Kidney (tissue), 14 donors: ENCODE measurements around the gene ATF6B. TPM values are rescaled to one million over a fixed set of nuclear protein-coding genes. Genes with fewer than 3 reads are reported as not detected.
"Not testable (repeated sequence)": the region's sequence is repeated elsewhere in the genome, so short reads cannot be mapped to it uniquely, and the experiment has no call there.

Experiments used
- DNase-seq, 5 donors: peaks; one replicate each; pipeline ENCODE4 v3.0.0-alpha.2; 2013 to 2020
- FAIRE-seq: peaks from 2 replicates; lab custom pipeline; 2012; peaks lifted over from hg19 to GRCh38; lab: Jason Lieb, UNC
- H3K27ac ChIP-seq, 2 donors: one replicate each; pipeline ENCODE4 v1.7.0; 2013; ENCODE audit warnings: low read depth in 2 of 2, low read length in 2 of 2, inconsistent platforms in 1 of 2
- H3K27me3 ChIP-seq: one replicate; pipeline ENCODE4 v1.7.1; 2013; ENCODE audit warnings: low read length, inconsistent platforms; ENCODE audit not compliant: control insufficient read depth, insufficient read depth
- H3K36me3 ChIP-seq, 3 donors: one replicate each; pipeline versions ENCODE4 v1.7.0 to v1.7.1; 2013; ENCODE audit warnings: low read length in 3 of 3, control low read depth in 1 of 3, inconsistent platforms in 1 of 3; ENCODE audit not compliant: insufficient read depth in 3 of 3, control insufficient read depth in 2 of 3
- H3K4me1 ChIP-seq, 3 donors: one replicate each; pipeline versions ENCODE4 v1.7.0 to v1.7.1; 2013; ENCODE audit warnings: low read length in 3 of 3, inconsistent platforms in 1 of 3, low read depth in 1 of 3; ENCODE audit not compliant: control insufficient read depth in 2 of 3, insufficient read depth in 2 of 3
- H3K4me3 ChIP-seq, 3 donors: one replicate each; pipeline versions ENCODE4 v1.7.0 to v1.8.1; 2013; ENCODE audit warnings: low read length in 3 of 3, control low read depth in 1 of 3, inconsistent platforms in 1 of 3
- H3K9ac ChIP-seq, 3 donors: one replicate each; pipeline versions ENCODE4 v1.7.0 to v1.7.1; 2013; ENCODE audit warnings: low read length in 3 of 3, control low read depth in 1 of 3, inconsistent platforms in 1 of 3
- H3K9me3 ChIP-seq, 3 donors: one replicate each; pipeline versions ENCODE4 v1.7.0 to v1.7.1; 2013; ENCODE audit warnings: low read length in 3 of 3, control low read depth in 1 of 3, inconsistent platforms in 1 of 3; ENCODE audit not compliant: control insufficient read depth in 2 of 3, insufficient read depth in 1 of 3
- intact Hi-C: fragments of 100-400 bp; cut with DNase I; formaldehyde crosslinking; loops from one replicate; pipeline ENCODE4 v1.11.1; 2022
- polyA plus RNA-seq: library from polyadenylated mRNA; stranded (reverse); fragments of 350-450 nt; fragmentation: Illumina TruSeq; extraction: RNeasy Lipid Tissue Mini Kit (QIAGEN cat#74804); gene quantifications from one replicate; pipeline ENCODE4 v1.2.3, GENCODE V29; 2014; ENCODE audit warnings: low read depth, low replicate concordance; ENCODE audit not compliant: insufficient read depth
- total RNA-seq: library from RNA; stranded (reverse); fragmentation: NEBNext Ultra II Directional; extraction: Animal tissue kit (Norgen Biotek cat#: 25700); gene quantifications from one replicate; pipeline ENCODE4 v1.2.1, GENCODE V29; 2021
- TF ChIP-seq, protein P1 (sequence below): IDR thresholded peaks from 3 replicates; pipeline ENCODE4 v1.5.1; 2012; ENCODE audit warnings: mild to moderate bottlenecking, moderate library complexity, borderline replicate concordance; ENCODE audit not compliant: insufficient read depth; ENCODE audit errors: extremely low read depth
- donor health status: control.
- donor health status: control.
- donor health status: control.
- donor health status: control.
- donor health status: control.
- donor health status: DM: yes; HTN: yes; CAD: no.
- donor health status: Normal renal cell carcinoma (clear cell type).

Gene ATF6B
- total and polyA plus RNA-seq, 2 donors from 2014 or later: 40.3 to 104 TPM

DNA sequence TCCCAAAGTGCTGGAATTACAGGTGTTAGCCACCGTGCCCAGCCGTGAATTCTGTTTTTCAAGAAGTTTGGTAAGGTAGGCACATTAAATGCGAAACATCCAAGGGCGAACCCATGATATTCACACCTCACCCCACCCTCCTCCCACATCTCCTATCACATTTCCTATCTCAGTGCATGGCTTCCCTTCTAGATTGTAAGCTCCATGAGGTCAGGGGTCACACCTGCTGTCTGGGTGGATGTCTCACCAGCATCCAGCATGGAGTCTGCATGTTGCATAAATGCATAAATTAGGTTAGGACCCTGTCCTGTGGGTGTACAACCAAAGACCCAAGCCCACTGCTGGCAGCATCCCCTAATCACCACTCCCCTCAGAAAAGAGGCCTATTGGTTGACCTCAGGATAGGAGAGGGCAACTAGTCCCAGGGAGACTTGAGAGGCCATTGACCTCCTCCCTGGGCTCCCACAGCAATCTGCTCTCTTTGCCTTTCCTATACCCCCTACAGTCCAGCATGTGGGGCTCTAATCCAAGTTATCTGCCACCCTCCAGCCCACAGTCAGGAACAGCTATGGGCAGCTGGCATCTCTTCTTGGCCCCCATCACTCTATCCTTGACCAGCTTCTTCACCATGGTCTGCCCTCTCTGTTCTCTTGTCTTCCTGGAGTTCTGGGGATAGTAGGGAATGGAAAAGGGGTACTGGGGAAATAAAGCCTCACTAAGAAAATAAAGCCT is 19.5 kb upstream of the ATF6B start:
- H3K9ac ChIP-seq: no peak overlapping the region
- H3K4me3 ChIP-seq: no peak overlapping the region

DNA sequence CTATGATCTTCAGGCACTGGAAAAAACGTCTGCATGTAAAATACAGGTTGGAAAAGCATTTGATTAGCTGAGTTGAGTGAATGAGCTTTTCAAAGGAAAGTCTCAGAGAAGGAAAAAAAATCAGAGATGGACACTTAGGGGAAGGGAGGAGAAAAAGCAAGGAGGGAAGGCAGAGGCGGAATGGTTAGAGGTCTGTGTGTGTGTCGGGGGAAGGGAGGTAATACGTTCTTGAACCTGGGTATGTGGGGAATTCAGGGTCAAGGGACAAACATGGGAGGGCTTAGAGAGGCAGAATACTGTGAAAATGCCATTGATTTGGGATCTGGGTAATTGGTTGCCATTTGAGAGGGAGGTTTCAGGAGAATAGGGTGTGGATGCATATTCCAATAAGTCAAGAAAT is 18.6 kb upstream of the ATF6B start:
- no peak overlapping the region for H3K9ac ChIP-seq
- DNase-seq (no peak), FAIRE-seq (no peak)
- intact Hi-C loops: no loop called here
- H3K4me3 ChIP-seq: no peak overlapping the region
- no peaks in the 10 kb centered on the region for H3K27me3 ChIP-seq
- H3K36me3 ChIP-seq: no peaks in the 10 kb centered on the region
- TF ChIP-seq, protein P1, sequence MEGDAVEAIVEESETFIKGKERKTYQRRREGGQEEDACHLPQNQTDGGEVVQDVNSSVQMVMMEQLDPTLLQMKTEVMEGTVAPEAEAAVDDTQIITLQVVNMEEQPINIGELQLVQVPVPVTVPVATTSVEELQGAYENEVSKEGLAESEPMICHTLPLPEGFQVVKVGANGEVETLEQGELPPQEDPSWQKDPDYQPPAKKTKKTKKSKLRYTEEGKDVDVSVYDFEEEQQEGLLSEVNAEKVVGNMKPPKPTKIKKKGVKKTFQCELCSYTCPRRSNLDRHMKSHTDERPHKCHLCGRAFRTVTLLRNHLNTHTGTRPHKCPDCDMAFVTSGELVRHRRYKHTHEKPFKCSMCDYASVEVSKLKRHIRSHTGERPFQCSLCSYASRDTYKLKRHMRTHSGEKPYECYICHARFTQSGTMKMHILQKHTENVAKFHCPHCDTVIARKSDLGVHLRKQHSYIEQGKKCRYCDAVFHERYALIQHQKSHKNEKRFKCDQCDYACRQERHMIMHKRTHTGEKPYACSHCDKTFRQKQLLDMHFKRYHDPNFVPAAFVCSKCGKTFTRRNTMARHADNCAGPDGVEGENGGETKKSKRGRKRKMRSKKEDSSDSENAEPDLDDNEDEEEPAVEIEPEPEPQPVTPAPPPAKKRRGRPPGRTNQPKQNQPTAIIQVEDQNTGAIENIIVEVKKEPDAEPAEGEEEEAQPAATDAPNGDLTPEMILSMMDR: no peak
- H3K27ac ChIP-seq: no peak overlapping the region
- H3K4me1 ChIP-seq: no peaks in the 10 kb centered on the region
- H3K9me3 ChIP-seq: no peaks in the 10 kb centered on the region

More for the DNA sequence above, 19.5 kb upstream of the ATF6B start:
- DNase-seq (no peak), FAIRE-seq (no peak)
- no peaks in the 10 kb centered on the region for H3K36me3 ChIP-seq
- H3K27ac ChIP-seq: no peak overlapping the region
- no peaks in the 10 kb centered on the region for H3K9me3 ChIP-seq
- peaks cover 0 to 6% (median 6%) of the 10 kb centered on the region in 3 donors for H3K4me1 ChIP-seq
- TF ChIP-seq, protein P1: no peak
- no peaks in the 10 kb centered on the region for H3K27me3 ChIP-seq
- intact Hi-C loops: no loop called here

DNA sequence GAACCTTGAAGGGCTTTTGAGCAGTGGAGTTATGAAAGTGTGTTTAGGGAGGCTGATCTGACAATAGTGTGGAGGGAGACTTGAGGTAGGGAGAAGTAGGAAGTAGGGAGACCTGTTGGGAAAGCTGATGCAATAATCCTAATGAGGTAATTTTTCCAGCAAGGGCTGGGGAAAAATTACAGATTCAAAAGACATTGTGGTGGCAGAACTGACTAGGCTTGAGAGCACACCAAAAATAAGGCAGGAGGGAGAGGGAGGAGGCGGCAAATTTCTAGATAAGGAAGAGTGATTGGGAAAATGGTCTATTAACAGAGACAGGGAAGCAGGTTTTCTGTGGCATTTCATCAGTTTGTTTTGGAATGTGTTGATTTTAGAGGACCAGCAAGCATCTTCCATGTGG is 18.2 kb upstream of the ATF6B start:
- TF ChIP-seq, protein P1: no peak
- H3K9ac ChIP-seq: no peak overlapping the region
- no peak overlapping the region for H3K4me3 ChIP-seq
- intact Hi-C loops: no loop called here
- no peaks in the 10 kb centered on the region for H3K36me3 ChIP-seq
- FAIRE-seq (no peak), DNase-seq (no peak)
- no peaks in the 10 kb centered on the region for H3K27me3 ChIP-seq
- no peaks in the 10 kb centered on the region for H3K9me3 ChIP-seq
- H3K27ac ChIP-seq: no peak overlapping the region
- no peaks in the 10 kb centered on the region for H3K4me1 ChIP-seq

DNA sequence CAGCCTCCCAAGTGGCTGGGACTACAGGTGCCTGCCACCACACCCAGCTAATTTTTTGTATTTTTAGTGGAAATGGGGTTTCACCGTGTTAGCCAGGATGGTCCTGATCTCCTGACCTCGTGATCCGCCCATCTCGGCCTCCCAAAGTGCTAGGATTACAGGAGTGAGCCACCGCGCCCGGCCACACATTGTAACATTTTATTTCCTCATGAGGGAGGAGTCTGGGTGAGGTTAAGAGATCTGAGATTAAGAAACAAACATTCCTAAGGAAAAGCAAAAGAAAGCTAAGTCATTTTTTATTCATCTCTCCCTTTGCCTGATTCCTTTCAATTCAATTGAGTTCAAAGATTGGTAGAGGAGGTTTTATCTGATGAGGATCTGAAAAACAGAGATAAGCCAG is 16.2 kb upstream of the ATF6B start:
- H3K9ac ChIP-seq, H3K9me3 ChIP-seq, H3K4me1 ChIP-seq, FAIRE-seq, DNase-seq, H3K36me3 ChIP-seq, H3K27me3 ChIP-seq, H3K4me3 ChIP-seq, intact Hi-C loops, H3K27ac ChIP-seq: not testable (repeated sequence)
